ENCODE data around the gene NOP14.
"Not testable (repeated sequence)": the region's sequence is repeated elsewhere in the genome, so short reads cannot be mapped to it uniquely, and the experiment has no call there.

NOP14 gene

DNA sequence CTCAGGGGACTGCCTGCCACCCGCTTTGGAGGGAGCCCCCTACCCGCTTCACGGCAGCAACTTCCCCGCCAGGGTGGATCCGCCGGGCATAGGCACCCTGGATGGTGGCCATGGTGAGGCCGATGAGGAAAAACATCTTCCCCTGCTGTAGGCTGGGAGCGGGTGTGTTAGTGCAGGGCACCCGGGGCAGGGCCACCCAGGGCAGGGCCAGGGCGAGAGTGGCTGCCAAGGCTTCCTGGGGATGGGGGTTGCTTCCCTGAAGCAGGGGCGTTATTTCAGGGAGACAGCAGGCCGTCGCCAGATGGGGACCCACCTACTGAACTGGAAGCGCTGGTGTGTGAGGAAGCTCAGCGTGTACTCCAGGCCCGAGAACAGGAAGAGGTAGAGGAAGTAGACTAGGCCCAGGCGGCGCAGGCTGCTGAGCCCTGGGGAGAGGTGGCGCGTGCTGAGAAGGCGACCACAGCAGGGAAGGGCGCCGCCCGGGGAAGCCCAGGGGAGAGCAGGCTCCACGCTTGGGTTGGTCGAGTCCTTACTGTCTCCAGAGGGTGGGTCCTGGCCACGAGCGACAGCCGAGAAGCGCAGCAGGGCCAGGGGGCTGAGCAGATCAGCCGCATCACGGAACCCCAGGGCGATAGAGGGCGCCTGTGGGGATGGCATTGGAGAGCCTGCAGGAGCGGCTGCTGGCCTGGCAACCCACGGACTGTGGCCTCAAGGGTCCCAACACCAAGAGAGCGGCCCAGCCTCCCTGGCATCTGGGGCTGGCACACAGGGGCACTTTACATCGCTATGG lies 31.5 kb downstream of the NOP14 start:
- no peak for DNase-seq (ENCODE audit: low spot score)

DNA sequence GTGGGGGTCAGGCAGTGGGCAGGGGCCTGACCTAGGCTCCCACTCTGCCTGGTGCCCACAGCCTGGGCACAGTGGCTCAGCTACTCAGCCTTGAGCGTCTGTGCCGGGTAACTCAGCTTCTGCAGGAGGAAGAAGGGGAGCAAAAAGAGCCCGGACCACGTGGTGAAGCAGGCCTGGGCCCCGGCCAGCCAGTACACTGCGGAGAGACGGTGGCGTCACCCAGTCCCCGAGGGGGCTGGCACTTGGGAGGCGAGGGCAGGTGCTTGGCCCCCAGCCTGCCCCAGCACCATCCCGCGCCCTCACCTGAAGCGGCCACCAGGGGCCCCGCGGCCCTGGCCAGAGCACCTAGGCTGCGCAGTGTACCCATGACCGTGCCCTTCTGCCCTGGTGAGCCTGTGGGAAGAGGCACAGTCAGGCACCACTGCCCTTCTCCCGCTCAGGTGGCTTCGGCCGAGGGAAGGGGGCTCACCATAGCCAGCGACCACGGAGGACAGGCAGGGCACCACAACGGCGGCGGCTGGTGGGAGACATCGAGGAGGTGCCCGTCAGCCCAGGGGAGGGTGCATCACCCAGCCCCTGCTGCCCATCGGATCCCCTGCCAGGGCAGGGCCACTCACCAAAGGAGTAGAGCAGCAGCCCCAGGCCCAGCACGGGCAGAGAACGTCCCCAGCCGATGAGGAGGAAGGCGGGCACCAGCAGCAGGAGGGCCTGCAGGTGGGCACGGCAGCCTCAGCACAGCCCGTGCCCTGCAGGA lies 32.3 kb downstream of the NOP14 start:
- DNase-seq (ENCODE audit: low spot score): no peak

DNA sequence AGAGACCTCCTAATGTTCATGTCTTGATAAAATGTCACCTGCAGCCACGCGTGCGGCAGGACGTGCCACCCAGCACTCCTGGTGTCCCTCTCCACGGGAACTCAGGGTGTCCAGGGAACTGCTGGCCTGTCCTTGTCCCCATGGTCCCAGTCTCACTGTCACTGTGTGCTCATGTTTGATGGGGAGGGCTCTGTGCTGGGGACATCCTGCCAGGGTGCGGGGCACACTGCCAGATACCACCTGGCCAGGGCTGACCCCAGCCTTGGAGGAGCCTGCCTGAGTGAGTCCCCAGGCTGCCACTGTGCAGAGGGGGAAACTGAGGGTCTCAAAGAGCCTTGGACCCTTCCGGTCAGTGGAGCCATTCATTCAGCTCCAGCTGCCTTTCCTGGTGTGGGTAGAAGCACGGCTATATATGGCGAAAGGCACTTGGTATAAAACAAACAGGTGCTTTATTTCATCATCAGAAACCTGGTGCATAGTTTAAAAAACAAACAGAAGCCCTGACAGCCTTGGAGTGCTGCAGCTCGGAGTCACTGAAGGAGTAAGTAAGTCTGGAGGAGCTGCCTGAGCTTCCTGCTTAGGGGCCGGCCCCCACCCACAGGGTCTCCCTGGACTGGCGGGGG lies 33.0 kb downstream of the NOP14 start:
- DNase-seq (ENCODE audit: low spot score): no peak

DNA sequence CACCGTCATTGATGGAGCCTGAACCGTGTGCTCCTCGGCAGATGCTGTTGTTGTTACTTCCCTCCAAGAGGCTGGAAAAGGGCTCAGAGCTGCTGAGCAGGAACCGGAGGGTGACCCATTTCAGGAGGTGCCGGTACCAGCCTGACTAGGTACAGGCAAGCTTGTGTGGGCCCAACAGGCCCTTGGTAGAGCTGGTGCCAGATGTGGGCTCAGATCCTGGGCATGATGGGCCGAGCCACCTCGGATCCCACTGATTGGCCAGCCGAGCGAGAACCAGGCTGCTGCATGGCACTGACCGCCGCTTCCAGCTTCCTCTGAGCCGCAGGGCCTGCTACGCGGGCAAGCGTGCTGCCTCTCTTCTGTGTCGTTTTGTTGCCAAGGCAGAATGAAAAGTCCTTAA lies 33.7 kb downstream of the NOP14 start:
- no peak for DNase-seq (ENCODE audit: low spot score)

DNA sequence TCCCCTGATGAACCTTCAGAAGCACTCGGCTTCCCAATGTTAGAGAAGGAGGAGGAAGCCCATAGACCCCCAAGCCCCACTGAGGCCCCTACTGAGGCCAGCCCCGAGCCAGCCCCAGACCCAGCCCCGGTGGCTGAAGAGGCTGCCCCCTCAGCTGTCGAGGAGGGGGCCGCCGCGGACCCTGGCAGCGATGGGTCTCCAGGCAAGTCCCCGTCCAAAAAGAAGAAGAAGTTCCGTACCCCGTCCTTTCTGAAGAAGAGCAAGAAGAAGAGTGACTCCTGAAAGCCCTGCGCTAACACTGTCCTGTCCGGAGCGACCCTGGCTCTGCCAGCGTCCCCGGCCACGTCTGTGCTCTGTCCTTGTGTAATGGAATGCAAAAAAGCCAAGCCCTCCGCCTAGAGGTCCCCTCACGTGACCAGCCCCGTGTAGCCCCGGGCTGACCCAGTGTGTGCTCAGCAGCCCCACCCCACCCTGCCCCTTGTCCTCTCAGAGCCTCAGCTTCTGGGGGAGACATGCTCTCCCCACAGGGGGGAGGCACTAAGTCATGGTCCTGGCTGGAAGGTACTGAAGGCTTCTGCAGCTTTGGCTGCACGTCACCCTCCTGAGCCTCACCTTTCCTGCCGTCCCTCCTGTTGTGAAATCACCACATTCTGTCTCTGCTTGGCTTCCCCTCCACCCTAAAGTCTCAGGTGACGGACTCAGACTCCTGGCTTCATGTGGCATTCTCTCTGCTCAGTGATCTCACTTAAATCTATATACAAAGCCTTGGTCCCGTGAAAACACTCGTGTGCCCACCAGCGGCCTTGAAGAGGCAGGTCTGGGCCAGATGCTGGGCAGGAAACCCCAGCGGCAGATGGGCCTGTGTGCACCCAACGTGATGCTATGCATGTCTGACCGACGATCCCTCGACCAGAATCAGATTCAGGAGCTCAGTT lies 34.7 kb downstream of the NOP14 start:
- no peak for DNase-seq (ENCODE audit: low spot score)

DNA sequence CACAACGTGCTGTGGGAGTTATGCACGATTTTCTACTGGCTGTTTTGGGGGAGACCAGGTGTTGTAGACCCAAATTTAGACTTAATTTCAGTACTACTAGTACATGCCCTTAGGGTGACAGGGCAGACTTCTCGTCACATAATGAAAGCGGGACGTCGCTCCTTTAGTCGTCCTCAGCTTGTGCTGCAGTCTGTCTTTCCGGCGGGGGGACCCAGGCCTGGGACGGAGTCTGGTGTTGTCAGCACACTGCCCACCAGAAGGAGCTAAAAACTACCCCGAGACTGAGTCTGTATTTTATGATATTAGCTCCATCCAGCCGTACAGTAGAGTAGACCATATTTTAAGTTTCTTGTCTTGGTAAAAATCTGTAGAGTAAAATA lies 35.5 kb downstream of the NOP14 start:
- DNase-seq (ENCODE audit: low spot score): no peak

DNA sequence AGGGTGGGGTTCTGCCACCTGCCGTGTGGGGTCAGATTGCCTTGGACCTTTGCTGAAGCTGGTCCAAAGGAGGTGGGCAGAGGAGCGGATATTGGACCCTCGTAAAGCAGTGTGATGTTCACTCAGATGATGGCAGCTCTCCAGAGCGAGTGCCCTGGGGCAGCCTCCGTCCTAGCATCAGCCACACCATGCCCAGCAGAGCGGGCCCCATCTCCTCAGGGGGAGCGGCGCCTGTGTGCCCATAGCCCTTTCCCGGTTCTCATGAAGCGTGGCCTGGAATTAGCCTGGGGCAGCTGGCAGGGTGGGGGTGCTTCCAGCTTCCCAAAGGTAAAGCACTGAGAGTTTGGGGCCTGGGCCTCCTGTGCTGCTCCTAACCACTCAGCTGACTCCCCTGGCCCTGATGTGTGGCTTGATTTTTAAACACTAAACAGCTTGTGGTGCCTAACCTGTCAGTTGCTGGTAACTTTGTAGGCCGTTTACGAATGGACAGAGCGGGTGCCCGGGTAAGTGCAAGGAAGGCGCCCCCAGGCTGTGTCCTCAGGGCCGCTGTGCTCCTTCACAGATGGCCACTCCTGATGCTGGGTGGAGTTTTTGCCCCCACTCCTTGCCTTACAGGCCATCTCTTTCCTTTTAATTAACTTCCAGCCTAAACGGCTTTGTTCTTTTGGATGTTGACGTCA lies 36.0 kb downstream of the NOP14 start:
- no peak for DNase-seq (ENCODE audit: low spot score)

DNA sequence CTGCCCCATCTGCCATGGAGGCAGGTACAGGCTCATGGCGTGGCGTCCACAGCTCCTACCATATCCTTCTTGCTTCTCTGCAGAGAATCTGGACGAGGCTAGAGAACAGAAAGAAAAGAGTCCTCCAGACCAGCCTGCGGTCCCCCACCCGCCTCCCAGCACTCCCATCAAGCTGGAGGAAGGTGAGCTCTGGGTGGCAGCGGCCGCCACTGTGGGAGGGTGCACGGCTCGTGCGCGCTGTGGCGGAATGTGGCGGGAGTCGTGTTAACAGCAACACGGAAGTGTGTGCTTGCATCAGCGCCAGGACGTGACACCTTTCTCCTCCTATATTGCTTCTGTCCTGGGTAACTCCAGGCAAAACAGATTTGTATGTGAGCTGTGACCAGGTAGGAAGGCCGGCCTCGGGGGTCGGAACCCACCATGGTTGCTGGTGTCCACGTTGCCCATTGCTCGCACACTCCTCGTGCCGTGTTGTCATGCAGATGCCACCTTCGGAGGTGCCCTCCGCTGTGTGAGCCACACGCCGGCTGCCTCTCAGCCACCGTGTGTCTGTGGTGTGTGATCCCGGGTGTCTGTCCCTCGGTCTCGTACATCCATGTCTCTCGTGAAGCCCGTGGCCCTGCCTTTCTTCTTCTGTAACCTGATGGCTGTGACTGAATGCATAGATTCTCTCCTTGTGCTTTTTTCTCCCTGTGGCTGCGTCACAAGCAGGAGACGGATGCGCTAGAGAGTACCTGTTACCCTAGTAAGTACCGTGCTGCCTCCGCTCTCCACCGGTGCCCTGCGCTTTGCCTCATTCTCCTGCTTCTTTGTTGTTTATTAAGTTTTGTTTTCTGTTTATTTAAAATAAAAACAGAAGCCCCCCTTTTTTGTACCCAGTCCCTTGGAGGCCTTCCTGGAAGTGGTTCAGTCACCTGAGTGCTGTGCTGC lies 37.0 kb downstream of the NOP14 start:
- DNase-seq (ENCODE audit: low spot score): no peak

DNA sequence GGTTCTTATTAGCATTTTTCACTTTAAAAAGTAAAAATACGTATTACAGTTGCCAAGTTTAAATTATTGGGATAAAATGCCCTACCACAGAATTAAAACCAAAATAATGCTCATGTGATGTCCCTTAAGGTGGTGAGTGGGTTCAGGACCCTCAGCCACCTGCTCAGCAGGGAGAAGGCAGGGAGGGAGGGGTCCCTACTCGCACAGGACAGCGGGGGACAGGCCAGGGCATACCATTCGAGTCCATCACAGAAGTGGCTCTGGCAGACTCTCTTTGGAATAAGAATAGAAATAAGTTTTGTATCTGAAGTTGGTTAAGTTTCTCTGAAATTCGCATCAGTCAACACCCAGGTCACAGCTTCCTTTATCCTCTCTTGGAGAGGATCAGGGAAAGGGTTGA lies 37.7 kb downstream of the NOP14 start:
- no peak for DNase-seq (ENCODE audit: low spot score)

DNA sequence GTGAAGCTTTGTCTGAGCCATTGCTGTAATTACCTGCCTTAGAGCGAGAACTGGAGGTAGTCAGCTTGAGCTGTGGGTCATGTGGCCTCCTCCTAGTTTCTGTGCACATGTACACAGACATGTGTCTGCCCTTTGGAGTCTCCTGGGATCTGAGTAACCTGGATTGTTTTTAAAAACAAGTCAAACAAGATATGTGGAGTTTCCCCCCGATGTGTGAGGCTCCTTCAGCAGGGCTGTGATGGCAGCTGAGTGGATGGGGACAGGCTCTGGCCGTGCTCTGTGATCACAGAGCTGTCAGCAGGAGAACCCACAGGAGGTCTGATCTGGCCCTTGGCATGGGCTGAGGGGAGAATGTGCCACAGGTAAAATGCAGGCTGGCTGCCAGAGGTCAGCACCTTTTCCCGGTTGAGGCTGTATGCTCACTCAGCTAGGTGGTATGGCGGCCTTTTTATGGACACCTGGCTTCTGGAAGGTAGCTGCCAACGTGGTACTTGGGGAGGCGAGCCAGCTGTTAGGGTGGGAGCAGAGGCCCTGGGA lies 38.4 kb downstream of the NOP14 start:
- peak; percentile 63 for DNase-seq (ENCODE audit: low spot score)

DNA sequence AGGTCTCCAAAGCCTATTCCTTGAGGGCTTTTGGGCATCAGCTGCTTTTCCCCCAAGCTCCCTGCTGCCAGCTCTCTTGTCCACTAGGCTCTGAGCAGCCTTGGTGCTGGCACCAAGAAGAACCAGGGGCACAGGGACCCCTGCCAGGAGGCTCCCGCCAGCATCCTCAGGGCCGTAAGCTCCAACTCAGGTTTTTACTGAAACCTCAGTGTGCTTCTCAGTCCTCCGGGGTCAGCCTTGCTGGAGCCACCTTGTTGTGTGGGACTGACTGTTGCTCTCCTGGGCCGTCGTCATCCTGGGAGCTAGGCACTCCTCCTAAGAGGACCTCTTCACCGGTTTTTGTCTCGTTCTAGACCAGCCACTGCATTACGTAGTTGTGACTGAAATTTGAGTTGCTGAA lies 38.9 kb downstream of the NOP14 start:
- DNase-seq (ENCODE audit: low spot score): no peak

DNA sequence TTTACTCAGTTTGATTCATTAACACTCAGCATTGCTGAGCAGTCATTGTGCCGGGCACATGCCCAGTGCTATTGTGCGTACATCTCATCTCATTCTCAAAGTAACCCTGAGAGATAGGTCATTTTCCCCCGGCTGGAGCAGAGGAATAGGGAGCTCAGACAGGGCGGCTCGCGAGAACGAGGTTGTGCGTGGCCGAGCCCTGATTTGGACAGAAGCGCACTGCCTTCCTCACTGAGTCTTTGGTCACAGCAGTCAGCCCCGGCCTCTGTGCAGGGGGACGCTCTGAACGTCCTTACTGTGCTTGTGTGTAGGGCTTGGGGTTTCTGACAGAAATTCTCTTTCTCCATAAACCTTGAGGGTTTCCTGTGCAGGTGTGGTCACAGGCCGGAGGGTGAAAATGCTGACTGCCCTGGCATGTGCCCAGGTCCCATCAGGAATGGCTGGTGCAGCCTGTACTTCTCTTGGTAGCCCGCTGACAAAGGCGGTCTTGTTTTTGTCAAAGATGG lies 39.5 kb downstream of the NOP14 start:
- DNase-seq (ENCODE audit: low spot score): peak; percentile 66

DNA sequence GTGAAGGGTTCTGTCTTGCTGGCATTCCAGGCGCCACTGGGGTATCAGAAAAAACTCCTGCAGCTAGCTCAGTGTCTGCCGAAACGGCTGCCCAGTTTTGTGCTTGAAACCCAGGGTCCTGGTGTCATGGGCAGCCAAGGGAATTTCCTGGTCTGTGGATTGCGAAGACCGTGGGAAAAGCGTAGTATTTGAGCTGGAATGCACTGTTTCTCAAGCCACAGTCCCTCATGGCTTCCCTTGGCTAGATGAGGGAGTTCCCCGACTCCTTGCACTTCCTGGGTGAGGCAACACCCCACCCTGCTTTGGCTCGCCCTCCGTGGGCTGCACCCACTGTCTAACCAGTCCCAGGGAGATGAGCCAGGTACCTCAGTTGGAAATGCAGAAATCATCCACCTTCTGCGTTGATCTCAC lies 40.1 kb downstream of the NOP14 start:
- no peak for DNase-seq (ENCODE audit: low spot score)

DNA sequence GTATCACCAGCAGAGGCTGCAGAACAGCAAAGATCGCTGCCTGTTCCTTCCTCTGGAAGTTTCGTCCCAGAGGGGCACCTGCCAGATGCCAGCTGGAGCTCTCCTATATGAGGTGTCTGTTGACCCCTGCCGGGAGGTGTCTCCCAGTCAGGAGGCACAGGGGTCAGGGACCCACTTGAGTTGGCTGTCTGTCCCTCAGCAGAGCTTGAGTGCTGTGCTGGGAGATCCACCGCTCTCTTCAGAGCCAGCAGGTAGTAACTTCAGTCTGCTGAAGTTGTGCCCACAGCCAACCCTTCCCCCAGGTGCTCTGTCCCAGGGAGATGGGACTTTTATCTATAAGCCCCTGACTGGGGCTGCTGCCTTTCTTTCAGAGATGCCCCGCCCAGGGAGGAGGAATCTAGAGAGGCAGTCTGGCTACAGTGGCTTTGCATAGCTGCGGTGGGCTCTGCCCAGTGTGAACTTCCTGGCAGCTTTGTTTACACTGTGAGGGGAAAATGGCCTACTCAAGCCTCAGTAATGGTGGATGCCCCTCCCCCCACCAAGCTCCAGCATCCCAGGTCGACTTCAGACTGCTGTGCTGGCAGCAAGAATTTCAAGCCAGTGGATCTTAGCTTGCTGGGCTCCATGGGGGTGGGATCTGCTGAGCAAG lies 40.6 kb downstream of the NOP14 start:
- not testable (repeated sequence) for DNase-seq (ENCODE audit: low spot score)

DNA sequence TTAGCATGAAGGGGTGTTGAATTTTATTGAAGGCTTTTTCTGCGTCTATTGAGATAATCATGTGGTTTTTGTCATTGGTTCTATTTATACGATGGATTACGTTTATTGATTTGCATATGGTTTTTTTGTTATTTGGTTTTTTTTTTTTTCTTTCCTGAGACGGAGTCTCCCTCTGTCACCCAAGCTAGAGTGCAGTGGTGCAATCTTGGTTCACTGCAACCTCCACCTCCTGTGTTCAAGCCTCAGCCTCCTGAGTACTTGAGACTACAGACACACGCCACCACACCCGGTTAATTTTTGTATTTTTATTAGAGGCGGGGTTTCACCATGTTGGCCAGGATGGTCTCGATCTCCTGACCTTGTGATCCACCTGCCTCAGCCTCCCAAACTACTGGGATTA lies 44.5 kb downstream of the NOP14 start:
- DNase-seq (ENCODE audit: low spot score): not testable (repeated sequence)

DNA sequence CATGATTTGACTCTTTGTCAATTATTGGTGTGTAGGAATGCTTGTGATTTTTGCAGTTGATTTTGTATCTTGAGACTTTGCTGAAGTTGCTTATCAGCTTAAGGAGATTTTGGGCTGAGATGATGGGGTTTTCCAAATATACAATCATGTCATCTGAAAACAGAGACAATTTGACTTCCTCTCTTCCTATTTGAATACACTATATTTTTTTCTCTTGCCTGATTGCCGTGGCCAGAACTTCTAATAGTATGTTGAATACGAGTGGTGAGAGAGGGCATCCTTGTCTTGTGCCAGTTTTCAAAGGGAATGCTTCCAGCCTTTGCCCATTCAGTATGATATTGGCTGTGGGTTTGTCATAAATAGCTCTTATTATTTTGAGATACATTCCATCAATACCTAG lies 44.9 kb downstream of the NOP14 start:
- not testable (repeated sequence) for DNase-seq (ENCODE audit: low spot score)

DNA sequence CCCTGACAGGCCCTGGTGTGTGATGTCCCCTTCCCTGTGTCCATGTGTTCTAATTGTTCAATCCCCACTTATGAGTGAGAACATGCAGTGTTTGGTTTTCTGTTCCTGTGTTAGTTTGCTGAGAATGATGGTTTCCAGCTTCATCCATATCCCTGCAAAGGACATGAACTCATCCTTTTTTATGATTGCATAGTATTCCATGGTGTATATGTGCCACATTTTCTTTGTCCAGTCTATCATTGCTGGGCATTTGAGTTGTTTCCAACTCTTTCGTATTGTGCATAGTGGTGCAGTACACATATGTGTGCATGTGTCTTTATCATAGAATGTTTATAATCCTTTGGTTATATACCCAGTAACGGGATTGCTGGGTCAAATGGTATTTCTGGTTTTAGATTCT lies 46.5 kb downstream of the NOP14 start:
- DNase-seq (ENCODE audit: low spot score): not testable (repeated sequence)

DNA sequence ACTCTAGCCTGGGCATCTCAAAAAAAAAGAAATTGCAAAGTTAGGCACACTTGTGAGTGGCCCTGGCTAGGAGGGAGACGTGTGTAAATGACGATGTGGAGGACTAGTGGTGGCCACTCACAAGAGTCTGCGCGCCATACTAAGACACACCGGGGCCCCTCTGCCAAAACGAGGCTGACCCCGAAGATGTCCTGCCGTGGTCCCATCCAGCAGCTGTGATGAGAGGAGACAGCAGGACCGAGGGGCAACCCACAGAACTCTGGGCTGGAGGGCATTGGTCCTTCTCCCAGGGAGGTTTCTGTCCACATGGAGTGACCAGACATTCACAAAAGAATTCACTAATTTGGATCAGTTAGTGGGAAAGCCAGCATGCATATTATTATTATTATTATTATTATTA lies 47.4 kb downstream of the NOP14 start:
- no peak for DNase-seq (ENCODE audit: low spot score)
